HG03108 (cell line): ENCODE data around the gene MRPL4.
"Not testable (repeated sequence)": the region's sequence is repeated elsewhere in the genome, so short reads cannot be mapped to it uniquely, and the experiment has no call there.

Source experiments
- ATAC-seq: cut with Tn5 transposase; IDR thresholded peaks from one replicate; pipeline ENCODE4 v1.9.1; 2021; ENCODE audit warnings: moderate library complexity; ENCODE audit not compliant: unreplicated experiment

The MRPL4 gene

GRCh38 chr19:10259162-10259905, 7.3 kb downstream of the MRPL4 start:
- no peak for ATAC-seq

GRCh38 chr19:10260141-10260584, 8.1 kb downstream of the MRPL4 start:
- no peak for ATAC-seq

DNA sequence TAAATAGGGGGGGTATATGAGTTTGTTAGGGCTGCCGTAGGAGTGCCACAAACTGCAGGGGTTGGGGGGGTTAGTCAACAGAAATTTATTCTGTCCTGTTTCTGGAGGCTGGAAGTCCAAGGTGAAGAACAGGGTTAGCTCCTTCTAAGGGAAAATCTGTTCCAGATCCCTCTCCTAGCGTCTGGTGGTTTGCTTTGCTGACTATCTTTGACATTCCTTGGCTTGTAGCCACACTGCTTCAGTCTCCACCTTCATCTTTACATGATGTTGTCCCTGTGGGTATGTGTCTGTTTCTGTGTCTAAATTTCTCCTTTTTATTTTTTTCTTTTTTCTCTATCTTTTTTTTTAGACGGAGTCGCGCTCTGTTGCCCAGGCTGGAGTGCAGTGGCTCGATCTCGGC, 10.8 kb downstream of the MRPL4 start:
- ATAC-seq, result no peak

- ATAC-seq, result no peak
These were observed 14.7 kb downstream of the MRPL4 start for GRCh38 chr19:10266706-10267105.

DNA sequence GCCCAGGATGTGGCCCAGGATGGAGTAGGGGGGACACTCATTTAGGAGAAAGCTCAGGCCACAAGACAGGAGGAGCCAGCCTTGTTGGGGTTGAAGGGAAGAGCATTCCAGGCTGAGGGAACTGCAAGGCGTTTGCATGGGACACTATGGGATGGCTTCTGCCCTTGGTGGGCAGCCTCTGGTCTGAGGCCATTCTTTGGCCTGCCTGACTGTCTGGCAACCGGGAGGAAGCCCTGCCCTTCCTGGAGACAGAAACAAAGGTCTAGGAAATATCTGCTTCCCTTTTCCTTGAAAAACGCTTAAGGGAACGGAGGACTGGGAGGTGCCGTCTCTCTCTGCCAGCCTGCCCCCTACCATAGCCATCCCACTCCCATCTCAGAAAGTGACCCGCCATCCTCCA, 16.1 kb downstream of the MRPL4 start:
- no peak for ATAC-seq

GRCh38 chr19:10269333-10270179, 17.5 kb downstream of the MRPL4 start:
- ATAC-seq, result peak; percentile 35

DNA sequence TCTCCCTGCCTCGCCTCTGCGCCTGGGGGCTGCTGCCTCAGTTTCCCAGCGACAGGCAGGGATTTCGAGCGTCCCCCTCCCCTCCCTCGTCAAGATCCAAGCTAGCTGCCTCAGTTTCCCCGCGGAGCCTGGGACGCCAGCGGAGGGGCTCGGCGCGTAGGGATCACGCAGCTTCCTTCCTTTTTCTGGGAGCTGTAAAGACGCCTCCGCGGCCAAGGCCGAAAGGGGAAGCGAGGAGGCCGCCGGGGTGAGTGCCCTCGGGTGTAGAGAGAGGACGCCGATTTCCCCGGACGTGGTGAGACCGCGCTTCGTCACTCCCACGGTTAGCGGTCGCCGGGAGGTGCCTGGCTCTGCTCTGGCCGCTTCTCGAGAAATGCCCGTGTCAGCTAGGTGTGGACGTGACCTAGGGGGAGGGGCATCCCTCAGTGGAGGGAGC, 18.2 kb downstream of the MRPL4 start:
- ATAC-seq, result no peak

DNA sequence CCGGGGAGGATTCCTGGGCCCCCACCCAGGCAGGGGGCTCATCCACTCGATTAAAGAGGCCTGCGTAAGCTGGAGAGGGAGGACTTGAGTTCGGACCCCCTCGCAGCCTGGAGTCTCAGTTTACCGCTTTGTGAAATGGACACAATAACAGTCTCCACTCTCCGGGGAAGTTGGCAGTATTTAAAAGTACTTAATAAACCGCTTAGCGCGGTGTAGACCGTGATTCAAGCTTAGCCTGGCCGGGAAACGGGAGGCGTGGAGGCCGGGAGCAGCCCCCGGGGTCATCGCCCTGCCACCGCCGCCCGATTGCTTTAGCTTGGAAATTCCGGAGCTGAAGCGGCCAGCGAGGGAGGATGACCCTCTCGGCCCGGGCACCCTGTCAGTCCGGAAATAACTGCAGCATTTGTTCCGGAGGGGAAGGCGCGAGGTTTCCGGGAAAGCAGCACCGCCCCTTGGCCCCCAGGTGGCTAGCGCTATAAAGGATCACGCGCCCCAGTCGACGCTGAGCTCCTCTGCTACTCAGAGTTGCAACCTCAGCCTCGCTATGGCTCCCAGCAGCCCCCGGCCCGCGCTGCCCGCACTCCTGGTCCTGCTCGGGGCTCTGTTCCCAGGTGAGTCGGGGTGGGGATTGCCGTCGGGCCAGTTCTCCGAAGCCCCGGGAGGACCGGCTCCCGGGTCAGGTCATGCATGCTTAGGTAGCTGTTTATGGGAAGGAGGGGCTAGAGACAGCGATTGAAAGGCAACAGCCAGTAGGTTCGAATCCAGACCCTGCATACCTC, 18.8 kb downstream of the MRPL4 start, which contains the start of gene ICAM1:
Gene ICAM1 (plus strand): TSS at position 505 of the 779 bp plus-strand sequence. CDS start 40 bp downstream, at position 545.
- ATAC-seq, result peak; percentile 40

DNA sequence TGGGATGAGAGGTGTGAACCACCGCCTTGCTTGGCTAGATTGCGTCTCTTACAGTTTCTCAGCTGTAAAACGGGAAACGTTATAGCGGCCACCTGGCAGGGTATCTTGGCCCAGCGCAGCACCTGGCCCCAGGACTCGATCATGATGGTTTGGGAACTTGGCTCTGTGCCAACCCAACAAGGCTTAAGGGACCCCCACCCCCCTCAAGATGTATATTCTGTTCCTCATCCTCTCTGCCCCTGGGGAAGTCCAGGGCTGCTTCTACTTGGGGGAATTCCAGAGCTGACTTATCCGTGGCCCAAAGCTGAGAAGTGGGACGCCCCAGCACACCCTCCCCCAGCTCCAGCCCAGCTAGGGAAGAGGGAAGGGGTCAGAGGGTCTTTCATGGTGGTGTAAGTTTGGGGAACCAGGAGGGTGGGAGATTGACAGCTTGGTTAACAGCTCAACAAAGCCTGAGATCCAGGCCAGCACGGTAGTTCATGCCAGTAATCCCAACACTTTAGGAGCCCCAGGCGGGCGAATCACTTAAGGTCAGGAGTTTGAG, 19.6 kb downstream of the MRPL4 start:
- ATAC-seq, result no peak

DNA sequence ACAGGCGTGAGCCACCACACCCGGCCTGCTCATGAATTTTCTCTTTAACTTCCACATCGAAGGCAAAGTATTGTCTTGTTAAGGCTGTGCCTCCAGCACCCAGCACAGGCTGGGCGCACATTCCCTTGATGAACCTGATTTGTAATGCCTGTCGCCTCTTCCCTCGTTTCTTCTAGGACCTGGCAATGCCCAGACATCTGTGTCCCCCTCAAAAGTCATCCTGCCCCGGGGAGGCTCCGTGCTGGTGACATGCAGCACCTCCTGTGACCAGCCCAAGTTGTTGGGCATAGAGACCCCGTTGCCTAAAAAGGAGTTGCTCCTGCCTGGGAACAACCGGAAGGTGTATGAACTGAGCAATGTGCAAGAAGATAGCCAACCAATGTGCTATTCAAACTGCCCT, 22.6 kb downstream of the MRPL4 start:
- no peak for ATAC-seq

DNA sequence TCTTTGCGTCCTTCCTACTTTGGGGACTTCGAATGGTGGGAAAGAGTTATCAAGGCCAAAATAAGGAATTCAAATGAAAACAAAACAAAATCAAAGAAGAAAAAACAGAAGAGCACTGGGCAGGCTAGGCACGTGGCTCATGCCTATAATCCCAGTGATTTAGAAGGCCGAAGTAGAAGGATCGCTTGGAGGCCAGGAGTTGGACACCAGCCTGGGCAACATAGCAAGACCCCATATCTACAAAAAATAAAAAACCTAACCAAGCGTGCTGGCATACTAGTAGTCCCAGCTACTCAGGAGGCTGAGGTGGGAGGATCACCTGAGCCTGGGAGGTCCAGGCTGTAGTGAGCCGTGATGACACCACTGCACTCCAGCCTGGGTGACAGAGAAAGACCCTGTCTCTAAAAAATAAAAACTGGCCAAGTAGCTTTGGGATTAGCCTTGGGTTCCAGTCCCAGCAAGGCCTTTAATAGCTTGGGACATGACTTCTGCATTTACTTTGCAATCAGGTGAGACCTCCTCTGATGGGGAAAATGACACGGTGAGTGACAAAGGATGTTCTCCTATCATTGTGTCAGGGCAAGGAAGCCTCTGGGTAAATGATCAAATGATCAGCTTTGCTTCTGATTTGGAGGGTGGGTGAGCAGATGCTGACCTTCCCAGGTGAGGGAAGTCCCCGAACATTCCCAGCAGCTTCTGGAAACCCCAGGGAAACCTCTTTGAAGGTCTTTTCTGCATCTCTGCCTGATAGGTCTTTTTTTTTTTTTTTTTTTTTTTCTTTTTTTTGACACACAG, 26.0 kb downstream of the MRPL4 start:
- no peak for ATAC-seq

DNA sequence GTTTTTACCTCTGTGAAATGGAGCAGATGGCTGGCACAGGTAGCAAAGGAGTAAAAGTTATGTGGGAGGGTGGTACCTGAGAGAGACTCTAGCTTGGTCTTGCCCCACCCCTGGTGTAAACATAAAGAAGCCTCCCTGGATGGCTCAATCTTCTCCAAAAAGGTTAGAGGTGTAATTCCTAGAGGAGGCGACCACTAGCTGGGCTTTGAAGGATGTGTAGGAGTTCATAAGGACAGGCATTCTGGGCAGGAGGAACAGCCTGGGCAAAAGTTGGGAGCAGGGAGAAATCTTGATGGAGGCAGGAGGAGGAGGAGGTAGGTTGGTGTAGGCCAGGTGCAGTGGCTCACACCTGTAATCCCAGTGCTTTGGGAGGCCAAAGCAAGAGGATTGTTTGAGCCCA, 26.9 kb downstream of the MRPL4 start:
- ATAC-seq, result no peak

DNA sequence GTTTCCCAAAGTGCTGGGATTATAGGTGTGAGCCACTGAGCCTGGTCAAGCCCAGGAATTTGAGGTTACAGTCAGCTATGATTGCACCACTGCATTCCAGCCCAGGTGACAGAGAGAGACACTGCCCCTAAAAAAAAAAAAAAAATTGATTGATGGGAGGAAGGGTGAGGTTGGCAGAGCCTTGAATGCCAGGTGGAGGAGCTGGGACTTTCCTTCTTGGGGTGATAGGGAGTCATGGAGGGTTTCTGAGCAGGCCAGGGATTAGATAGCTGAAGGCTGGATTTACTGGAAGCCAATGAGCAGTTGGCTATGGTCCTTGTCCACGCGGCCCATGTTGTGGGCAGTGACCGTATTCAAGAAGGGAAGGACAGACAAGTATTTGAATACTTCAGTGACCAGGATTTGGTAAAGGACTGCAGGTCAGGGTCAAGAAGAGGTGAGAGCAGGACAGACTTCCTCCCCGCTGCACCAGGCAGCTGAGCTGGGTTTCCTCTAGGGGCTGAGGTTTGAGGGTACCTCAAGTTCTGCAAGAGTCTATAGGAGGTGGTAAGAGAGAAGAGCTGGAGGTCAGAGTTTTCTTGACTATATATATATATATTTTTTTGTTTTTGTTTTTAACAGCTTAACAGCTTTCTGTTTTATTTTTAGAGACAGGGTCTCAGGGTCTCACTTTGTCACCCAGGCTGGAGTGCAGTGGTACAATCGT, 27.9 kb downstream of the MRPL4 start:
- ATAC-seq, result no peak

DNA sequence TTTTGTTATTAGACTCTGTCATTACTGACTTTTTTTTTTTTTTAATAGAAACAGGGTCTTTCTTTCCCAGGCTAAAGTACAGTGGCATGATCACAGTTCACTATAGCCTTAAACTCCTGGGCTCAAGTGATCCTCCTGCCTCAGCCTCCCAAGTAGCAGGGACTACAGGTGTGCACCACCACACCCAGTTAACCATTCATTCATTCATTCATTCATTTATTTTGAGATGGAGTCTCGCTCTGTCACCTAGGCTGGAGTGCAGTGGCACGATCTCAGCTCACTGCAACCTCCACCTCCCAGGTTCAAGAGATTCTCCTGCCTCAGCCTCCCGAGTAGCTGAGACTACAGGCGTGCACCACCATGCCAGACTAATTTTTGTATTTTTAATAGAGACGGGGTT, 30.0 kb downstream of the MRPL4 start:
- ATAC-seq, result not testable (repeated sequence)

DNA sequence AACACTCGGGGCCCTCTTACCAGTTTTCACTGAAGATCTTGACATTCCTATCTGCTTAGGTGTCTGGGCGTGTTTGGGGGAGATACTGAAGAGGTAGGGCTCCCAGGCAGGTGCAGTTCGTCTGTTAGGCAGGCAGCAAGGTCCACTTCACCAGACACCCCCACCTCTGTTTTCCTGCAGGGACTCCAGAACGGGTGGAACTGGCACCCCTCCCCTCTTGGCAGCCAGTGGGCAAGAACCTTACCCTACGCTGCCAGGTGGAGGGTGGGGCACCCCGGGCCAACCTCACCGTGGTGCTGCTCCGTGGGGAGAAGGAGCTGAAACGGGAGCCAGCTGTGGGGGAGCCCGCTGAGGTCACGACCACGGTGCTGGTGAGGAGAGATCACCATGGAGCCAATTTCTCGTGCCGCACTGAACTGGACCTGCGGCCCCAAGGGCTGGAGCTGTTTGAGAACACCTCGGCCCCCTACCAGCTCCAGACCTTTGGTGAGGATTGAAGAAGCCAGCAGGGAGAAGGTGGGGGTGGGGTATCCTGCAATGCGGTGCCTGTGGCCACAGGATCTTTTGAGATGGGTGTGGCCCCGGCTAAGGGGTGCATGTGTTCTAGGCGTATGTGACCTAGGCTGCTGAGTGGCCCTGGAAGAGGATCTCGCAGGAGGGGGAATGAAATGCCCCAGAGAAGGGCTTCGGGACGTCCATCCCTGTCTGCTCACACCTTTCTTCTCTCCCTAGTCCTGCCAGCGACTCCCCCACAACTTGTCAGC, 31.5 kb downstream of the MRPL4 start:
- ATAC-seq, result no peak

DNA sequence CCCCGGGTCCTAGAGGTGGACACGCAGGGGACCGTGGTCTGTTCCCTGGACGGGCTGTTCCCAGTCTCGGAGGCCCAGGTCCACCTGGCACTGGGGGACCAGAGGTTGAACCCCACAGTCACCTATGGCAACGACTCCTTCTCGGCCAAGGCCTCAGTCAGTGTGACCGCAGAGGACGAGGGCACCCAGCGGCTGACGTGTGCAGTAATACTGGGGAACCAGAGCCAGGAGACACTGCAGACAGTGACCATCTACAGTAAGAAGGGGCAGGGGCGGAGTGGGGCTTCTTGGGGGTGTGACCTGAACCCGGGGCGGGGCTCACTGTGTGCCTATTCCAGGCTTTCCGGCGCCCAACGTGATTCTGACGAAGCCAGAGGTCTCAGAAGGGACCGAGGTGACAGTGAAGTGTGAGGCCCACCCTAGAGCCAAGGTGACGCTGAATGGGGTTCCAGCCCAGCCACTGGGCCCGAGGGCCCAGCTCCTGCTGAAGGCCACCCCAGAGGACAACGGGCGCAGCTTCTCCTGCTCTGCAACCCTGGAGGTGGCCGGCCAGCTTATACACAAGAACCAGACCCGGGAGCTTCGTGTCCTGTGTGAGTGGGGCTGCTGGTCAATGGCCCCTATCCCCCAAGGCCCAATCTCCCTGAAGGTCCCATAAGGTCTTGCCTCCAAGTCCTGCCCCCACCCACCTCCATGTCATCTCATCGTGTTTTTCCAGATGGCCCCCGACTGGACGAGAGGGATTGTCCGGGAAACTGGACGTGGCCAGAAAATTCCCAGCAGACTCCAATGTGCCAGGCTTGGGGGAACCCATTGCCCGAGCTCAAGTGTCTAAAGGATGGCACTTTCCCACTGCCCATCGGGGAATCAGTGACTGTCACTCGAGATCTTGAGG, 32.3 kb downstream of the MRPL4 start:
- no peak for ATAC-seq

- no peak for ATAC-seq
These were observed 32.9 kb downstream of the MRPL4 start for GRCh38 chr19:10284960-10285278.

DNA sequence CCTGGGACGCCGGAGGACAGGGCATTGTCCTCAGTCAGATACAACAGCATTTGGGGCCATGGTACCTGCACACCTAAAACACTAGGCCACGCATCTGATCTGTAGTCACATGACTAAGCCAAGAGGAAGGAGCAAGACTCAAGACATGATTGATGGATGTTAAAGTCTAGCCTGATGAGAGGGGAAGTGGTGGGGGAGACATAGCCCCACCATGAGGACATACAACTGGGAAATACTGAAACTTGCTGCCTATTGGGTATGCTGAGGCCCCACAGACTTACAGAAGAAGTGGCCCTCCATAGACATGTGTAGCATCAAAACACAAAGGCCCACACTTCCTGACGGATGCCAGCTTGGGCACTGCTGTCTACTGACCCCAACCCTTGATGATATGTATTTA, 33.4 kb downstream of the MRPL4 start:
- no peak for ATAC-seq
